ENCODE data around the gene IRF8.
"Not testable (repeated sequence)": the region's sequence is repeated elsewhere in the genome, so short reads cannot be mapped to it uniquely, and the experiment has no call there.

IRF8 gene

GRCh38 chr16:85935974-85936760, 37.2 kb downstream of the IRF8 start:
- DNase-seq (ENCODE audit: low read depth): no peak

GRCh38 chr16:85936816-85937215, 37.9 kb downstream of the IRF8 start:
- DNase-seq (ENCODE audit: low read depth): peak; percentile 9

GRCh38 chr16:85940214-85940613, 41.3 kb downstream of the IRF8 start:
- DNase-seq (ENCODE audit: low read depth): no peak

GRCh38 chr16:85941863-85942644, 43.1 kb downstream of the IRF8 start:
- no peak for DNase-seq (ENCODE audit: low read depth)

DNA sequence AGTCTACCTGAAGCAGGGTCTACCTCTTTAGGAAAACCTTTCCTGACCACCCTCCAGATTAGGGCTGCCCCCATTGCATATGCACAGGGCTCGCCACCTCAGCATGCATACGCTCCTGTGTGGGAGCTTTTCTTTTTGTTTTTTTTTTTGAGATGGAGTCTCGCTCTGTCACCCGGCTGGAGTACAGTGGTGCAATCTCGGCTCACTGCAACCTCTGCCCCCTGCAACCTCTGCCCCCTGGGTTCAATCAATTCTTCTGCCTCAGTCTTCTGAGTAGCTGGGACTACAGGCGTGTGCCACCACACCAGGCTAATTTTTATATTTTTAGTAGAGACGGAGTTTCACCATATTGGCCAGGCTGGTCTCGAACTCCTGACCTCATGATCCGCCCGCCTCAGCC, 43.7 kb downstream of the IRF8 start:
- not testable (repeated sequence) for DNase-seq (ENCODE audit: low read depth)

GRCh38 chr16:85943711-85944110, 44.7 kb downstream of the IRF8 start:
- no peak for DNase-seq (ENCODE audit: low read depth)

- DNase-seq (ENCODE audit: low read depth): no peak
These were observed 45.8 kb downstream of the IRF8 start for GRCh38 chr16:85944572-85945423.

DNA sequence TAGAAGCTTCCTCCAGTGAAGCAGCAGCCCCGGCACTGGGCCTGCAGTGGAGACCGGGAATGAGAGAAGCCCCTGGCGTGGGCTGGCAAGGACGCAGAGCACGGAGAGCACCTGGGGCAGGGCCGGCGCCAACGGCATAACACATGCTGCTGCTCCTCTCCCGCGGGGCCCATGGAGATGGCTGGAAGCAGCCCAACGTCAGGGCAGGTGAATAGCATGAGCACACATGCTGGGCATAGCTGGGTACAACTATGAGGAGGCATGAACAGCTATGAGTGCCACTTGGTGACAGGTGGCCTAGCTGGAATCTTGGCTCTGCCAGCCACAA, 46.4 kb downstream of the IRF8 start:
- DNase-seq (ENCODE audit: low read depth): no peak

GRCh38 chr16:85946541-85947124, 47.7 kb downstream of the IRF8 start:
- no peak for DNase-seq (ENCODE audit: low read depth)

DNA sequence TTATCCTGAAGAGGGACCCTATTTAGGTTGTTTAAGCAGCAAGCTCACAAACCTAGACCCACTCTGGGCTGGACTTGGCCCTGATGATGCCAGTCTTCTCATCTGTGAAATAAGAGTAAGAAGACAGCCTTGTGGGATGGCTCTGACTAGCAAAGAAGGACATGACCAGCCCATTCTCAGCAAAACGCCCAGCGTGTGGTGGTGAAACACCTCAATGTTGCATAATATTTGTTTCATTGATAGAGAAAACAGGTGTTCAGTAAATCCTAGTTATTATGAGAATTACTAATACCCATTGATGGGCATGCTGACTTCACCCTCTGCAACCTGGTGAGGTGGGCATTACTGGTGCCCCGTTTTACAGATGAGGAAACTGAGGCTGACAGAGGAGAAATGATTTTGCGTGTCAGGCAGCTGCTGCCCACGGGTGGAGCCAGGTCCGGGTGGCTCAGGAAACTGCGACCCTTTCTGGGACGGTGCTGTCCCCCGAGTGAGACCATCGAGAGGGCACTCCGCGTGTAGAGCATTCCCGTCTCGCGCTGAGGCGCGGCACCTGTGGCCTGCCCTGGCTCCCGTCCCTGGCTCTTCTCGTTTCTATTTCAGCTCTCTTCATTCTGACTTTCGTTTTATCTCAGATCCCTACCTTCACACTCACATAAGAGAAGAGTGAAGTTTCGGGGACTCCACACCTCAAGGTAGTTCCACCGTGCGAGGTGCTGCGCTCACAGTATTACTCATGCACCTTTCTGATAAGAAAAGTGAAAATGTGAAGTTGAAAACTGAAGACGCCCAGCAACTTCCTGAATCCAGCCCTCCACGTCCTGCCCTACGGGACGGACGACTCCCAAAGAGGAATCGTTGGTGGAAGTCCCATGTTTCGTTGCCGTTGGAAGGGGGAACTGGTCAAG, 48.5 kb downstream of the IRF8 start:
- DNase-seq (ENCODE audit: low read depth): no peak

DNA sequence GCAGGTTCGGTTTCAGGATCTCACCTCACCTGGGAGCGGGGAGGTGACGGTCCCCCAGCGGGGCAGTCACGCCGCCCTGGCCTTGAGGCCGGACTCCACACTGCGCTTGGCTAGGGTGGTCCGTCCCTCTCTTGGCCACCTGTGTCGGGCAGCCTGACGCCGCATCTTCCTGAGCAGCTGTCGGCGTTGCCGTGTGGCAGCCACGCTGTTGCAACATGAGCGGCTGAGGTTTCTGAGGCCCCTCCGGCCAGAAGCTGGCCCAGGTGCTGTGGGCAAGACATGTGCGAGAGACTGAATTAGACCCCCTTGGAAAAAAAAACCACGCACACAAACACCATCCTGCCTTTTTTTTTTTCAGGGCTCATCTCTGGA, 49.2 kb downstream of the IRF8 start:
- no peak for DNase-seq (ENCODE audit: low read depth)

GRCh38 chr16:85948616-85949265, 49.8 kb downstream of the IRF8 start:
- DNase-seq (ENCODE audit: low read depth): no peak

DNA sequence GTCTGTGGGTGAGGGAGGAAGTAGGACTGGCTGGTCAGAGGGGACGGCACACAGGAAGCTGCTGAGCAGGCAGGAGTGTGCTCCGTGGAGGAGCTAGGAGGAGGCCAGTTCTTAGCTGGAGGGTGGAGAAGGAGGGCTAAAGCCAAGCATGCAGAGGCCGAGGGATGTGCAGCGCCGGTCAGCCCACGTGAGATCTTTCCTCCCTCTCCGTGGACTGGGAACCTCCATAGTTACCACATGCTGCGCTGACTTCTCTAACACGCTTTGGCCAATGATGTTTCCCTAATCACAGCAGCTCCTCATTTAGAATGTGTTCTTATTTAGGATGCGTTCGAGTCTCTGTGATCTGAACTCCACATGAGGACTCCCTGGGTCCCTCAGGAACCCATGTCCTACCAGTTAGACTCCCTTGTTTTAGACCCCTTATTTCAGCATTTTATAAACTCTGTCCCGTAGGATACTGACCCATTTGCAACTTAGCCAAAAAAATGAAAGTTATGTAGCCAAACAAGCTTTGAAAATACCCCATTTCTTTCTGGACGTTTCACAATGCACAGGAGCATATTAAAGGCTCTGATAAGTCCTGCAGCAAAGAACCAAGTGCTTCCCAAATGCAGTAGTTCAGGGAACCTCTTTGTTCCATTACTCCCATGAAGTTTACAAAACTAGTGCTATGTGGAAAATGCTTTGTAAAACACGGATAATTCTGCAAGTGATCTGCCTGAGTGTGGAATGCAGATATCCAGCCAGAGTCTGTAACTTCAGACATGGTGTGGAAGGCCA, 51.4 kb downstream of the IRF8 start:
- no peak for DNase-seq (ENCODE audit: low read depth)

DNA sequence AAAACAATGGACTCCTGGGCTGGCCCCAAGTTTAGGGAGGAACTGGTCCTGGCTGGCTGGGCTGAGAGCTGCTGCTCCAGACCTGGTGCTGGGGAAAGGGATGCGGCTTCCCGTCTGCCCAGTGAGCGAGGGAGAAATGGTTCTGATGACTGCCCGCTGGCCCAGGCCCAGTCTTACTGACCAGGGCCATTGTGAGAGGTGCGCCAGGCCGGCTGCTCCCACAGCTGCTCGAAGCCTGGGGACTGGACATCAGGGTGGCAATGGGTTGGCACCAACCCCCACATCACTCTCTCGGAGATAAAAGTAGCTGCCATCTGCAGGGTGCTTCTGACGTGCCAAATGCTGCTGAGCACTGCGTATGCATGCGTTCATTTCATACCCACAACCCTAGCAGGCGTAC, 53.2 kb downstream of the IRF8 start:
- DNase-seq (ENCODE audit: low read depth): no peak

- no peak for DNase-seq (ENCODE audit: low read depth)
These were observed 53.8 kb downstream of the IRF8 start for GRCh38 chr16:85952811-85953210.

- no peak for DNase-seq (ENCODE audit: low read depth)
These were observed 56.1 kb downstream of the IRF8 start for GRCh38 chr16:85954927-85955519.

DNA sequence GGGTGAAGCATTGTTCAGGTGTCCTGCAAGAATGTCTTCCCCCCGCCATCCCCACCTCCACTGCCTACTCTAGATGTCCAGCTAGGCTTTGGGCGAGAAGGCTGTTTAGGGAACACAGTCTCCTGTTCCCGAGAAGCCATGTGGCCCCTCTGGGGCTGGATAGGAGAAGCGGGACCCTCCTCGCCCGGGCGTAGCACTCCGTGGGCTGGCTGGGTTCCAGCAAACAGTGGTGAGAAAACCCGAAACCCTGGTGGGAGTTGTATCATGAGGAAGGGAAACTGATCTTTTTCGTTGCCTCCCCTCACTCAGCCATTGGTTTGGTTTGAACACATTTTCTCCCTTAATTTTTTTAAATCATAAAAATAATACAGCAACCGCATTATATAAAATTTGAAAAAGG, 56.6 kb downstream of the IRF8 start:
- no peak for DNase-seq (ENCODE audit: low read depth)

DNA sequence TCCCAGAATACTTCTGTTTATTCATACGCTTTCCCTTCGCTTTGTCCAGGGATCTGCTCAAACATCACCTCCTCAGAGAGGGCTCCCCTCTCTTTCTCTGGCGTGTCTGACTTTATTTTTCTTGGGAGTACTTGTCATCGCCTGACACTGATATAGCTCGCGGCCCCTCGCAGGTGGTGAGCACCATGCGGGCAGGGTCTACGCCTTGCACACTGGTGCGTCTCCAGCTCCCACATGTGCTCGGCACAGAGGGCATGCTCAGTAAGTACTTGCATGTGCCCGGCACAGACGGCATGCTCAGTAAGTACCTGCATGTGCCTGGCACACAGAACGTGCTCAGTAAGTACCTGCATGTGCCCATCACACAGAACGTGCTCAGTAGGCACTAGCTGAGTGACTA, 57.5 kb downstream of the IRF8 start:
- DNase-seq (ENCODE audit: low read depth): no peak

DNA sequence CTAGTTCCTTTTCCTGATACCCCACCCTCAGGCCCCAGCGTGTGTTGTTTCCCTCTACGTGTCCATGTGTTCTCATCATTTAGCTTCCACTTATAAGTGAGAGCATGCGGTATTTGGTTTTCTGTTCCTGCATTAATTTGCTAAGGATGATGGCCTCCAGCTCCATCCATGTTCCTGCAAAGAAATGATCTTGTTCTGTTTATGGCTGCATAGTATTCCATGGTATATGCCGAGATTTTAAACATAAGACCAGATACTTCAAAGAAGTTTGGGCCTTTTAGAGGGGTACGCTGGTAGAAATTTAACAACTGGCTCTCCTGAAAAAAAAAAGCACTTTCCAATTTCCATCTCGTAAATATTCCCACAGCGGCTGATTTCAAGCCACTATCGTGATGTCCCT, 59.8 kb downstream of the IRF8 start:
- no peak for DNase-seq (ENCODE audit: low read depth)

DNA sequence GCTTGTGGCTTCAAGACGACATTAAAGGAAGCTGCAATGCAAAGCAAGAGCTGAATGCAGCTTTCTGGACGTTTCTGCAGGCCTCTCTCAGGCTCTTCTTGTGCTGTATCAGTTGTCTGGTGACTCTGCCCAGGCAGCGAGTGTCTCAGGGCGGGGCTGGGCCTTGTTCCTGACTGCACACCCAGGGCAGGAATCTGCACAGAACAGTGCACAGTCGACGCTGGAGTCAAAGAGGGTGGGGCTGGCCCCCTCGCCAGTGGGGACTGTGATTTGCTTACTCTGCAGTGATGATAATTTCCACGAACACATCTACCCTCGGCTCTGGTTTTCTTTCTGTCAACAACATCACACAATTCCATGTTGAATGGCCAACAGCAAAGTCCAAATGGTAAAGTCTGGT, 60.7 kb downstream of the IRF8 start:
- DNase-seq (ENCODE audit: low read depth): no peak
